SK-N-SH (cell line): Measurements from ENCODE around the gene POLR3C. TPM values are rescaled to one million over a fixed set of nuclear protein-coding genes. Genes with fewer than 3 reads are reported as not detected.

Source experiments
- CTCF ChIP-seq: fragments of 200-600 bp; sonication (generic); IDR thresholded peaks from 2 replicates; pipeline ENCODE4 v1.6.1; 2017; ENCODE audit warnings: antibody characterized with exemption, mild to moderate bottlenecking, moderate library complexity
- EP300 ChIP-seq, 2 experiments: IDR thresholded peaks; 2 replicates each; pipeline versions ENCODE4 v1.4.0 to v1.6.1; 2012; ENCODE audit warnings: borderline replicate concordance in 1 of 2, low read depth in 1 of 2, low read length in 1 of 2
- EZH2phosphoT487 ChIP-seq: fragments of 200-600 bp; sonication (generic); IDR thresholded peaks from 2 replicates; pipeline ENCODE4 v1.6.1; 2017; ENCODE audit warnings: low read depth, mixed run types, mild to moderate bottlenecking, antibody characterized with exemption, moderate library complexity, borderline replicate concordance
- FOXJ3 ChIP-seq: sonication (generic); formaldehyde crosslinking; IDR thresholded peaks from 2 replicates; pipeline ENCODE4 v1.5.1; 2020; ENCODE audit warnings: mild to moderate bottlenecking, missing genetic modification reagents
- FOXM1 ChIP-seq: IDR thresholded peaks from 2 replicates; pipeline ENCODE4 v1.4.0; 2012; ENCODE audit warnings: low read depth, mild to moderate bottlenecking
- GABPA ChIP-seq: IDR thresholded peaks from 2 replicates; pipeline ENCODE4 v1.4.0; 2012; ENCODE audit warnings: low read depth, mild to moderate bottlenecking
- GATA2 ChIP-seq: sonication (generic); formaldehyde crosslinking; IDR thresholded peaks from 2 replicates; pipeline ENCODE4 v1.5.0; 2020; ENCODE audit warnings: mild to moderate bottlenecking, missing genetic modification reagents
- JUND ChIP-seq: IDR thresholded peaks from 2 replicates; pipeline ENCODE4 v1.4.0; 2012
- MXI1 ChIP-seq: IDR thresholded peaks from 2 replicates; pipeline ENCODE4 v1.6.1; 2012; ENCODE audit warnings: mild to moderate bottlenecking, low read depth, low read length, improper control_type of control experiment
- RAD21 ChIP-seq: IDR thresholded peaks from 2 replicates; pipeline ENCODE4 v1.6.1; 2012; ENCODE audit warnings: mild to moderate bottlenecking, low read length
- RCOR1 ChIP-seq: fragments of 150-350 bp; IDR thresholded peaks from 2 replicates; pipeline ENCODE4 v1.6.1; 2017; ENCODE audit warnings: antibody characterized with exemption, low read length
- RXRA ChIP-seq: IDR thresholded peaks from 2 replicates; pipeline ENCODE4 v1.4.0; 2012; ENCODE audit warnings: low read depth, mild to moderate bottlenecking, borderline replicate concordance
- SIN3A ChIP-seq: IDR thresholded peaks from 2 replicates; pipeline ENCODE4 v1.6.1; 2012; ENCODE audit warnings: low read depth, mild to moderate bottlenecking, low read length, moderate library complexity, borderline replicate concordance
- SMC3 ChIP-seq: IDR thresholded peaks from 2 replicates; pipeline ENCODE4 v1.6.1; 2012; ENCODE audit warnings: low read depth, low read length, improper control_type of control experiment
- TAF1 ChIP-seq: IDR thresholded peaks from 2 replicates; pipeline ENCODE4 v1.6.1; 2012; ENCODE audit warnings: low read depth, mild to moderate bottlenecking, low read length, moderate library complexity, borderline replicate concordance
- TEAD4 ChIP-seq: IDR thresholded peaks from 2 replicates; pipeline ENCODE4 v1.4.0; 2012; ENCODE audit warnings: mild to moderate bottlenecking, borderline replicate concordance; ENCODE audit not compliant: insufficient read depth
- USF1 ChIP-seq: IDR thresholded peaks from 2 replicates; pipeline ENCODE4 v1.4.0; 2012; ENCODE audit warnings: low read depth, borderline replicate concordance
- USF2 ChIP-seq: fragments of 150-350 bp; IDR thresholded peaks from 2 replicates; pipeline ENCODE4 v1.6.1; 2017; ENCODE audit warnings: antibody characterized with exemption, low read length, low read depth, borderline replicate concordance
- YY1 ChIP-seq: IDR thresholded peaks from 2 replicates; pipeline ENCODE4 v1.4.0; 2012; ENCODE audit warnings: low read depth, mild to moderate bottlenecking
- ZBTB33 ChIP-seq: IDR thresholded peaks from 2 replicates; pipeline ENCODE4 v1.4.0; 2012; ENCODE audit warnings: low read depth, borderline replicate concordance
- polyA plus RNA-seq, 3 experiments: library from polyadenylated mRNA; depleted of rRNA; stranded (reverse); fragments of >200 nt; gene quantifications; 2 replicates each; pipeline ENCODE4 v1.2.3, GENCODE V29; 2012

POLR3C gene
- polyA plus RNA-seq, 1 of the 3 experiments (the other 2 are of a cell fraction): 34.1 TPM

- TF ChIP-seq SMC3: no peak
- TF ChIP-seq USF1: no peak
- 0 out of 4 replicates have a peak, but pooled peaks of 1 of the 2 experiments have one; percentile 68 for TF ChIP-seq EP300 (IDR thresholded peaks at IDR 0.05; ENCODE audit: borderline replicate concordance in 1 of 2, low read depth in 1 of 2, low read length in 1 of 2)
- TF ChIP-seq EZH2phosphoT487: no peak
- TF ChIP-seq TEAD4: no peak
- no peak for TF ChIP-seq SIN3A
- TF ChIP-seq RCOR1: no peak
- no peak for TF ChIP-seq GABPA
- no peak for TF ChIP-seq MXI1
- no peak for TF ChIP-seq ZBTB33
- TF ChIP-seq RAD21: no peak
- no peak for TF ChIP-seq CTCF
- no peak for TF ChIP-seq RXRA
- TF ChIP-seq TAF1: no peak
- TF ChIP-seq FOXJ3 (CRISPR knock-in tag): no peak
- TF ChIP-seq USF2: no peak
- no peak for TF ChIP-seq YY1
- no peak for TF ChIP-seq FOXM1
- no peak for TF ChIP-seq GATA2 (CRISPR knock-in tag)
- TF ChIP-seq JUND: peak; percentile 91
These were observed 41.5 kb upstream of the POLR3C start (continued) for GRCh38 chr1:145782272-145783099.
